Esophagus squamous epithelium (tissue), 4 donors: ENCODE results near the gene GLB1L.

ENCODE experiments used
- CTCF ChIP-seq, 6 experiments: fragments of 450-650 bp in 4 of 6; fragments of 200-600 bp in 2 of 6; sonication (generic) in 2 of 6; IDR thresholded peaks; one replicate each; pipeline ENCODE4 v1.5.1; 2016 to 2019; ENCODE audit warnings: antibody characterized with exemption in 6 of 6, mild to moderate bottlenecking in 4 of 6, moderate library complexity in 4 of 6
- POLR2A ChIP-seq, 4 donors: fragments of 450-650 bp; IDR thresholded peaks; one replicate each; pipeline ENCODE4 v1.6.1; 2017; ENCODE audit warnings: antibody characterized with exemption in 4 of 4, mild to moderate bottlenecking in 4 of 4, moderate library complexity in 3 of 4

- no peak for TF ChIP-seq CTCF (IDR thresholded peaks at IDR 0.05)
- TF ChIP-seq POLR2A (IDR thresholded peaks at IDR 0.05) = no peak
Observed at GRCh38 chr2:219280651-219281050, 35.4 kb upstream of the GLB1L start.
